HEK293T (cell line): Measurements from ENCODE around the gene PIN1.

ENCODE experiments used
- FOXM1 ChIP-seq: fragments of 450-650 bp; IDR thresholded peaks from 2 replicates; pipeline ENCODE4 v1.6.1; 2017; ENCODE audit warnings: mild to moderate bottlenecking, borderline replicate concordance
- HDGF ChIP-seq: fragments of 450-650 bp; IDR thresholded peaks from 2 replicates; pipeline ENCODE4 v1.6.1; 2017; ENCODE audit warnings: antibody characterized with exemption, borderline replicate concordance
- SP1 ChIP-seq: fragments of 450-650 bp; IDR thresholded peaks from 2 replicates; pipeline ENCODE4 v1.6.1; 2017
- SUZ12 ChIP-seq: fragments of 450-650 bp; IDR thresholded peaks from 2 replicates; pipeline ENCODE4 v1.6.1; 2016; ENCODE audit warnings: mild to moderate bottlenecking
- TARDBP ChIP-seq: fragments of 450-650 bp; IDR thresholded peaks from 2 replicates; pipeline ENCODE4 v1.6.1; 2016

- no peak for TF ChIP-seq TARDBP
- TF ChIP-seq SP1 = no peak
- TF ChIP-seq FOXM1 = no peak
- no peak for TF ChIP-seq HDGF
- TF ChIP-seq SUZ12 = no peak
Measured at GRCh38 chr19:9786342-9786741, 48.8 kb upstream of the PIN1 start.
